Liver (tissue), 9 donors: ENCODE measurements around the gene THBS1. TPM values are rescaled to one million over a fixed set of nuclear protein-coding genes. Genes with fewer than 3 reads are reported as not detected.

Experiments
- DNase-seq: peaks from one replicate; pipeline ENCODE4 v3.0.0-alpha.2; 2017; ENCODE audit warnings: low spot score
- H3K27ac ChIP-seq, 2 donors: one replicate each; pipeline ENCODE4 v1.7.0; 2013; ENCODE audit warnings: inconsistent platforms in 2 of 2, low read length in 2 of 2, control low read depth in 1 of 2, low read depth in 1 of 2, mild to moderate bottlenecking in 1 of 2
- H3K27me3 ChIP-seq, 4 donors: one replicate each; pipeline versions ENCODE4 v1.6.1 to v1.7.0; 2013; ENCODE audit warnings: low read length in 3 of 4, inconsistent platforms in 1 of 4, mild to moderate bottlenecking in 1 of 4, moderate library complexity in 1 of 4; ENCODE audit not compliant: control insufficient read depth in 4 of 4, insufficient read depth in 4 of 4
- H3K36me3 ChIP-seq, 4 donors: one replicate each; pipeline versions ENCODE4 v1.6.1 to v1.7.0; 2013; ENCODE audit warnings: low read length in 3 of 4, mild to moderate bottlenecking in 3 of 4, low read depth in 1 of 4, moderate library complexity in 1 of 4; ENCODE audit not compliant: control insufficient read depth in 4 of 4, insufficient read depth in 3 of 4
- H3K4me1 ChIP-seq, 4 donors: one replicate each; pipeline versions ENCODE4 v1.6.1 to v1.7.0; 2013; ENCODE audit warnings: low read length in 3 of 4, mild to moderate bottlenecking in 3 of 4, moderate library complexity in 1 of 4; ENCODE audit not compliant: control insufficient read depth in 4 of 4, insufficient read depth in 4 of 4
- H3K4me3 ChIP-seq, 3 donors: one replicate each; pipeline versions ENCODE4 v1.6.1 to v1.7.0; 2013; ENCODE audit warnings: low read length in 3 of 3, control low read depth in 1 of 3, low read depth in 1 of 3, mild to moderate bottlenecking in 1 of 3
- H3K9ac ChIP-seq, 2 donors: one replicate each; pipeline ENCODE4 v1.7.0; 2013; ENCODE audit warnings: low read length in 2 of 2, mild to moderate bottlenecking in 2 of 2, moderate library complexity in 2 of 2, control low read depth in 1 of 2, low read depth in 1 of 2
- H3K9me3 ChIP-seq, 4 donors: one replicate each; pipeline versions ENCODE4 v1.6.1 to v1.7.0; 2013; ENCODE audit warnings: low read length in 3 of 4; ENCODE audit not compliant: control insufficient read depth in 4 of 4
- ATF3 ChIP-seq: IDR thresholded peaks from 2 replicates; pipeline ENCODE4 v1.6.1; 2016; ENCODE audit warnings: antibody characterized with exemption
- CTCF ChIP-seq: fragments of 150-350 bp; IDR thresholded peaks from 2 replicates; pipeline ENCODE4 v1.5.1; 2017; ENCODE audit warnings: improper control_type of control experiment, low read depth, low read length; ENCODE audit not compliant: missing input control
- GABPA ChIP-seq, 2 donors: IDR thresholded peaks in 1 of 2; conservative IDR thresholded peaks in 1 of 2; 2 replicates each; pipeline ENCODE4 v1.6.1; 2016; ENCODE audit warnings: antibody characterized with exemption in 2 of 2, mild to moderate bottlenecking in 1 of 2, moderate library complexity in 1 of 2
- HNF4A ChIP-seq, 2 donors: conservative IDR thresholded peaks; 2 replicates each; pipeline ENCODE4 v1.6.1; 2016; ENCODE audit warnings: antibody characterized with exemption in 2 of 2, mild to moderate bottlenecking in 2 of 2
- HNF4G ChIP-seq: IDR thresholded peaks from 2 replicates; pipeline ENCODE4 v1.6.1; 2016; ENCODE audit warnings: antibody characterized with exemption
- JUND ChIP-seq, 2 donors: IDR thresholded peaks; 2 replicates each; pipeline ENCODE4 v1.6.1; 2016; ENCODE audit warnings: antibody characterized with exemption in 2 of 2
- MAX ChIP-seq: IDR thresholded peaks from 2 replicates; pipeline ENCODE4 v1.6.1; 2016; ENCODE audit warnings: antibody characterized with exemption
- NR2F2 ChIP-seq: IDR thresholded peaks from 2 replicates; pipeline ENCODE4 v1.6.1; 2016; ENCODE audit warnings: antibody characterized with exemption
- RAD21 ChIP-seq, 2 donors: IDR thresholded peaks; 2 replicates each; pipeline ENCODE4 v1.6.1; 2016; ENCODE audit warnings: antibody characterized with exemption in 2 of 2, mild to moderate bottlenecking in 2 of 2
- REST ChIP-seq: IDR thresholded peaks from 2 replicates; pipeline ENCODE4 v1.6.1; 2016; ENCODE audit warnings: antibody characterized with exemption, mild to moderate bottlenecking
- SP1 ChIP-seq: IDR thresholded peaks from 2 replicates; pipeline ENCODE4 v1.6.1; 2018; ENCODE audit warnings: antibody characterized with exemption, mild to moderate bottlenecking
- TAF1 ChIP-seq: conservative IDR thresholded peaks from 2 replicates; pipeline ENCODE4 v1.6.1; 2016; ENCODE audit warnings: antibody characterized with exemption, mild to moderate bottlenecking
- YY1 ChIP-seq: IDR thresholded peaks from 2 replicates; pipeline ENCODE4 v1.6.1; 2016; ENCODE audit warnings: antibody characterized with exemption, mild to moderate bottlenecking
- WGBS: extraction: QIAGEN DNeasy Blood & Tissue Kit; methylation state at CpG from one replicate; pipeline ENCODE4 v1.1.7; 2013; 5-methylcytosine and 5-hydroxymethylcytosine counted together
- polyA plus RNA-seq, 2 donors: library from polyadenylated mRNA; stranded (reverse) in 1 of 2; unstranded in 1 of 2; fragments of 200-250 nt in 1 of 2; fragments of >200 nt in 1 of 2; fragmentation: Nextera tagmentation in 1 of 2; extraction: Ambion mirVana in 1 of 2; gene quantifications; one replicate each; pipeline versions ENCODE4 v1.2.1 to v1.2.3, GENCODE V29; 2013 to 2015
- total RNA-seq, 2 donors: library from RNA; depleted of rRNA; stranded (reverse); fragments of >200 nt; gene quantifications; one replicate each; pipeline ENCODE4 v1.2.3, GENCODE V29; 2014
- donor health status: healthy.
- donor health status: healthy.
- donor health status: healthy.
- donor health status: healthy.
- donor health status: healthy.

THBS1 gene
- total and polyA plus RNA-seq, 4 donors = 8.9 to 73.6 (median 22.6) TPM

GRCh38 chr15:39535466-39535865, 45.4 kb upstream of the THBS1 start:
- TF ChIP-seq TAF1 (no peak), JUND (IDR thresholded peaks at IDR 0.05) (no peak), YY1 (no peak), RAD21 (IDR thresholded peaks at IDR 0.05) (no peak), GABPA (IDR thresholded peaks at IDR 0.05 in 1 of 2, conservative IDR thresholded peaks at IDR 0.05 in 1 of 2) (no peak)

GRCh38 chr15:39538936-39539335, 41.9 kb upstream of the THBS1 start:
- Histone ChIP-seq H3K9ac (no peak overlapping the region), H3K36me3 (no peaks in the 10 kb centered on the region), H3K27me3 (no peaks in the 10 kb centered on the region), H3K4me1 (peaks cover 0 to 2% (median 0%) of the 10 kb centered on the region in 4 donors), H3K9me3 (no peaks in the 10 kb centered on the region), H3K4me3 (no peak overlapping the region), H3K27ac (no peak overlapping the region)
- TF ChIP-seq HNF4G (no peak), JUND (IDR thresholded peaks at IDR 0.05) (no peak), SP1 (no peak), CTCF (no peak), REST (no peak), HNF4A (conservative IDR thresholded peaks at IDR 0.05) (no peak), NR2F2 (no peak), GABPA (IDR thresholded peaks at IDR 0.05 in 1 of 2, conservative IDR thresholded peaks at IDR 0.05 in 1 of 2) (no peak), ATF3 (no peak)
- 95% methylated on average over 3 of the region's 3 CpGs for WGBS
- DNase-seq = no peak

More at GRCh38 chr15:39535466-39535865, 45.4 kb upstream of the THBS1 start:
- no peak overlapping the region for H3K4me3 ChIP-seq
- H3K9me3 ChIP-seq = no peaks in the 10 kb centered on the region
- WGBS = 84% methylated on average over 10 of the region's 10 CpGs
- no peak for DNase-seq
- H3K36me3 ChIP-seq = no peaks in the 10 kb centered on the region
- H3K9ac ChIP-seq = no peak overlapping the region
- H3K27me3 ChIP-seq = no peaks in the 10 kb centered on the region
- no peaks in the 10 kb centered on the region for H3K4me1 ChIP-seq
- H3K27ac ChIP-seq = no peak overlapping the region

- Histone ChIP-seq H3K36me3 (no peaks in the 10 kb centered on the region), H3K9ac (no peak overlapping the region), H3K27ac (no peak overlapping the region), H3K4me3 (no peak overlapping the region), H3K27me3 (no peaks in the 10 kb centered on the region), H3K9me3 (no peaks in the 10 kb centered on the region), H3K4me1 (peaks cover 0 to 3% (median 0%) of the 10 kb centered on the region in 4 donors)
- TF ChIP-seq CTCF (no peak), MAX (no peak)
- 93% methylated on average over 2 of the region's 2 CpGs for WGBS
- no peak for DNase-seq
These were observed 41.4 kb upstream of the THBS1 start for GRCh38 chr15:39539466-39539865.
